Activated CD8-positive, alpha-beta memory T cell treated with anti-CD3 and anti-CD28 coated beads, Interleukin-2, amount 50 U/mL, for 24 hours (primary cell): ENCODE results near the gene CMTM1.
"Not testable (repeated sequence)": the region's sequence is repeated elsewhere in the genome, so short reads cannot be mapped to it uniquely, and the experiment has no call there.

Source experiments
- DNase-seq: peaks from one replicate; pipeline ENCODE4 v3.0.0-alpha.2; 2020; ENCODE audit errors: extremely low read depth

CMTM1 gene

GRCh38 chr16:66562409-66562808 is 3.8 kb upstream of the CMTM1 start:
- no peak for DNase-seq

- no peak for DNase-seq
Measured at GRCh38 chr16:66562986-66563385, 3.3 kb upstream of the CMTM1 start.

GRCh38 chr16:66563574-66564334 is 2.5 kb upstream of the CMTM1 start:
- no peak for DNase-seq

GRCh38 chr16:66567270-66567669 is 1.0 kb downstream of the CMTM1 start:
- DNase-seq = not testable (repeated sequence)

GRCh38 chr16:66568355-66568754 is 2.1 kb downstream of the CMTM1 start:
- DNase-seq = no peak

DNA sequence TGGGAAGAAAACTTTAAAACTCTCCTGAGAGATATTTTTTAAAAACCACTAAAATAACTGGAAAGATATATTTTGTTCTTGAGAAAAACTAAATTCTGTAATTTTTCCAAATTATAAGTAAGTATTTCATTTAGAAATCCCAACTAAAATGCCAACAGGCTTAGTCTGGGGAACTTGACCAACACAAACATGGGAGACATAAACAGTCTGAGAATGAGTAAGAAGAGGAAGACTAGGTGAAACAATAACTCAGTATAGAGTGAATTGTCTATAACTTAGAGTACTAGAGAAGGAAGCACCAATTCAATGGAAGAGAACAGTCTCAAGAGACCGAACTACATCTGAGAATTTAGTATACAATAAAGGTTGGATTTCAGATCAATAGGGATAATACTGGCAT is 2.9 kb downstream of the CMTM1 start:
- no peak for DNase-seq

DNA sequence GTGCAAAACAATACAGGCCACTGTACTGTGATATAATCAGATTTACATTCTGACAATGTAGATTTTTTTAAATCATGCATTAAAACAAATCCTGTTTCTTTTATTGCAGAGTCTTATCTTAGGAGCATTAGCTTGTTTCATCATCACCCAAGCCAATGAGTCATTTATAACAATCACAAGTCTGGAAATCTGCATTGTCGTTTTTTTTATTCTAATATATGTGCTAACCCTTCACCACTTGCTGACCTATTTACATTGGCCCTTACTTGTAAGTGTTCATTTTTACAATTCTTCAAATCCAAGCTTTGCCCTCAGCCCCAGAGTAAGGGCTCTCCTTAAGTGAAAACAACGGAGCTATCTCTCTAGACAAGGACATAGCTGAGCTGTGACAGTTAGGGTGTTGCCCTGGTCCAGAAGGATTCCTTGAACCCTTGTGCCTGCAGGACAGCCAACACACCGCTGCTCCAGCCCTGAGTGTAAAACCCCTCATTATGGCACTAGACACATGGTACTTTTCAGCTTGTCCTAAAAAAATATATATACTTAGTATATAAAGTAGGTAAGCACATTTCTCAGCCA is 3.7 kb downstream of the CMTM1 start:
- no peak for DNase-seq

GRCh38 chr16:66572356-66572755 is 6.1 kb downstream of the CMTM1 start:
- no peak for DNase-seq

DNA sequence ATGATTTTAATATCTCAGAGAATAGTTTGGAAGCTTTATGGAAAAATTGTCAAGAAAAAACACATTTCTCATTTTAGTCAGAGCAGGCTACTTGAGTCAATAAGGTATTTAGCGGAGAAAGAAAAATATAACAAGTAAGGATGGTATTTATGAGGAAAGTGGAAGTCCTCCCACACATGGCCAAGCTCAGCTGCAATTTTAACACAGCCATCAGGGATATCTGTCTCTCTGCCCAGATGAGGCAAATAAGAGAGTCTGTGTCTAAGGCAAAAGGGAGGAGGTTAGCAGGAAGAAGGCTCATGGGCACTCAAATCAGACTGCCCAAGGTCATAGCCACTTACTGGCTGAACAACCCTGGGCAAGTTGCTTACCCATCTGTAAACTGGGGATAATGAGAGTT is 7.8 kb downstream of the CMTM1 start:
- no peak for DNase-seq

- DNase-seq = no peak
Measured at GRCh38 chr16:66574531-66574930, 8.3 kb downstream of the CMTM1 start.

- no peak for DNase-seq
Measured at GRCh38 chr16:66575060-66575459, 8.8 kb downstream of the CMTM1 start.

GRCh38 chr16:66576296-66576695 is 10.1 kb downstream of the CMTM1 start:
- DNase-seq = no peak

- no peak for DNase-seq
Measured at GRCh38 chr16:66578651-66579531, 12.7 kb downstream of the CMTM1 start, which contains the start of gene CMTM2. Gene CMTM2 (plus strand): TSS chr16:66579463. CDS start chr16:66579608, 145 bp downstream.

DNA sequence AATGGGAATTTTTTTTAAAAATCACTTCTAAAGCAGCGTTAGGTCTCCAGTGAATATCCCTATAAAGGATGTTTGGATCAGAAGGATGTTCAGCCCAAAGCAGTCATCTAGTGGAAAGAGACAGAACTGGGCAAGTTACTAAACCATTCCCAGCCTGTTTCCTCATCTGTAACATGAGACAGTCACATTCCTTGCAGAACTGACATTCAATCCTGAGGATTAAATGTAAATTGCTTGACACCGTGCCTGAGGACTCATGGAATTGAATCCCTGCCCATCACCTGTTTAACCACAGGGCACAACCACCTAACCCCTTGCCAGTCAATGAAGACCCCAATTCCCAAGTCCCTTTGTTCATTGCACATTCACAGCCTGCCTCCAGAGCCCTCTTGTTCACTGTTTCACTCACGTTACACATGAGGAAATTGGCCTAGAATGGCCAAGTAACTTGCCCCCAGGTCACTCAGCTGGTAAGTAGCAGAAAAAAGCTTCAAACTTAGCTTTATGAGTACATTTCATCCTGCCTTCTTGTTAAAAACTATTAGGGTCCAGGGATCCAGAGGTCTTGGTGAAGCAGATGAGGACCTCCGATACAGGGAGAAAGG is 14.5 kb downstream of the CMTM1 start:
- DNase-seq = no peak

- no peak for DNase-seq
Measured at GRCh38 chr16:66581246-66581952, 15.2 kb downstream of the CMTM1 start.

- DNase-seq = no peak
Measured at GRCh38 chr16:66585481-66586239, 19.4 kb downstream of the CMTM1 start.

DNA sequence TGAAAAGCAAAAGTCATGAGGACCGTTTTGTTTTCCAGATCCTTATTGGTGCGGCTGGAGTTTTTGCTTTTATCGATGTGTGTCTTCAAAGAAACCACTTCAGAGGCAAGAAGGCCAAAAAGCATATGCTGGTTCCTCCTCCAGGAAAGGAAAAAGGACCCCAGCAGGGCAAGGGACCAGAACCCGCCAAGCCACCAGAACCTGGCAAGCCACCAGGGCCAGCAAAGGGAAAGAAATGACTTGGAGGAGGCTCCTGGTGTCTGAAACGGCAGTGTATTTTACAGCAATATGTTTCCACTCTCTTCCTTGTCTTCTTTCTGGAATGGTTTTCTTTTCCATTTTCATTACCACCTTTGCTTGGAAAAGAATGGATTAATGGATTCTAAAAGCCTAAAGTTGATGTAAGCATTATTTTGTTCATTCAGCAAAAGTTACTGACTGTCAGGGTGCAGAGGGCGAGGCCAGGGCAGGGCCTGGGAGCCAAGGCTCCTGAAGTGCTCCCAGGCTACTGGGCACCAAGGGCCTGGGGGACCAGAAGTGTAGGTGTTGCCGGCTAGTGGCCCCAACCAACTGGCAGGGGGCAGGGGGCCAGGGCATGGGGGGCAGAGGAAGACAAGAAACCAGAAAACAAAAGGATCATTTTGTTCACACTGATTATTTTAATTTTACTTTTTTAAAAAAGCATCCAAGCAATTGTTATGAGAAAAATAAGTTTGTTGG is 21.8 kb downstream of the CMTM1 start:
- no peak for DNase-seq

DNA sequence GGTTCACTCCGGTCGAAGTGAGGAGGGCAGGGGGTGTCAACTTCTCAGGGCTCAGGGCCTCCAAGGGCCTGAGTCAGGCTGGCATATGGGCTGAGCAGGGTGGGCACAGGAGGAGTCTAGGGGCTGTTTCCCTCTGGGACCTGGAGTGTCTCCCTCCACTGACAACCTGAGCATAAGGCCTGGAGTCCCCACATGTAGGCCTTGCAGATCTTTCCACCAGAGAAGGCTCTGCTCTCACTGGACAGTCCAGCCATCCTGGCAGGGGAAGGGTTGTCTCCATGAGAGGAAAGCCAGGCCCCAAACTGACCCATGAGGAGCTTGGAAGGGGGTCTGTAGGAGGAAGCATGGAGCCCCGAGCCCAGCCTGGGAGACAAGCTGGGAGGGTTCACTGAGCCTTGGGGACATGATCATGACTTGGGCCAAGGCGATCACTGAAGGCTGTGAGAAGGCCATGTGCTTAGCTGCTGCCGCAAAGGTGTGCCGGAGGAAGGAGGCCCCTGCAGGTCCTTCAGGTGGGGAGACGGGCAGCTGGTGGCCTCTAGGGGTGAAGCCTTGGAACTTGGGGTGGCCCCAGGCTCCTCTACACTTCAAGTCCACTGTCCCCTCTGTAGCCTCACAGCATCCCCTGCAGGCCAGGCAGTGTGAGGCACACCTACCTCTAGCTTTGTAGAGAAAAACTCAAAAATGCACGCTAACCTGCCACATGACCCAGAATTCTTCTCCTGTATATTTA is 22.9 kb downstream of the CMTM1 start:
- no peak for DNase-seq

- DNase-seq = no peak
Measured at GRCh38 chr16:66590322-66590721, 24.1 kb downstream of the CMTM1 start.
